Stimulated activated CD8-positive, alpha-beta memory T cell treated with anti-CD3 and anti-CD28 coated beads, Interleukin-7, amount 100 ng/mL, for 48 hours (primary cell): ENCODE results near the gene GNB5.

Source experiments
- DNase-seq, 2 donors: peaks; one replicate each; pipeline ENCODE4 v3.0.0-alpha.2; 2020; ENCODE audit warnings: low read depth in 1 of 2; ENCODE audit errors: extremely low read depth in 1 of 2

GNB5 gene

DNA sequence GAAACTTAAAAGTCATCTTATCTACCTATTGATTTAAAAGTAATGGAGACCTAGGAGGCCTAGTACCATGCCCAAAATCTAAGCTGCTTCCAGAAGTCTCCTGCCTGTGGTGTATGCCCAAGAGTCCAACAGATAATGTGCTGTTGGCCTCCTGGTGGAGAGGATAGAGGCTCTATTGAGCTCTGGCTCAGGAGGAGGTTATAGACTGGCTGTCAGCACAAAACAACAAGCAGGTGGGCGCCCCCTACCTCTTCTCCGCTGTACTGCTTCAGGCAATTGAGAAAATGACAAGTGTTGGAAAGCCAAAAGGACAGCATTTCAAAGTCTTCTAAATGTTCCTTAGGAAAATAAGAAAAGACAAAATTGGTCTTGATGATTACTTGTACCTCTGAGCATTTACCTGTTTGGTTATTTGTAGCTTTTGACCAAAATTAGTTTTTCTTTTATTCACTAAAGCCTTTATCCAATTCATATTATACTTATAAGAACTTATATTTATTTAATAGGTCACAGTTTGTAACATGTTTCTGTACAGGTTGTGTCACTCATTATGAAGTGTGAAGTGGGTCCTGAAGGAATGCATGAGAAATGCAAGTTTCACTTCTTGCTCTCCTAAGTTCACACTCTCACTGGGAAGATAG, 17.2 kb upstream of the GNB5 start:
- peak; percentile 35 to 62 for DNase-seq

DNA sequence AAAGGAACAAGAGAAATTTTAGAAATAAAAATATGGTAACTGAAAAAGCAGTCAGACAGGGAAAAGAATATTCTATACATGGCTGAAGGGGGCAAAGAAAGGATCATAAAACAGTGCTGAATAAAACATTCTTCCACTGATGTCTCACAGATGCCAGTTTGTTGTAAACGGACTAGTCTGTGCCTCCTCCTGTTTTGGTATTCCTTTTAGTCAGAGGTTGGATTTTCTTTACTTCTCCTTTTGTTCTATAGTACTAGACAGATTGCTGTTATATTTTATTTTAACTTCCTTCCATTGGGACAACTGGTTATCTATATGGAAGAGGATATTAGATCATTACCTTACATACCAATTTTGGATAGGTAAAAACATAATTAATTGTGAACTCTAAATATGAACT, 16.0 kb upstream of the GNB5 start:
- DNase-seq, result no peak

DNA sequence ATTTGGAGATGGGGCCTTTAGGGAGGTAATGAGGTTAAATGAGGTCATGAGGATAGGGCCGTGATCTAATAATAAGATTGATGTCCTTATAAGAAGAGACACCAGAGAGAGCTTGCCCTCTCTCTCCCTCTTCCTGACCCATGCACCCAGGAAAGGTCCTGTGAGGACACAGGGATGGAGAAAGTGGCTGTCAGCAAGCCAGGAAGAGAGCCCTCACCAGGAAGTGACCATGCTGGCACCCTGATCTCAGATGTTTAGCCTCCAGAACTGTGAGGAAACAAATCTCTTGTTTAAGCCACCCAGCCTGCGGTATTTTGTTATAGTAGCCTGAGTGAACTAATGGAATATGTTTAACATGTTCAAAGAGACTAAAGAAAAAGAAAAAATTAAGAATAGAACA, 15.3 kb upstream of the GNB5 start:
- DNase-seq, result no peak

DNA sequence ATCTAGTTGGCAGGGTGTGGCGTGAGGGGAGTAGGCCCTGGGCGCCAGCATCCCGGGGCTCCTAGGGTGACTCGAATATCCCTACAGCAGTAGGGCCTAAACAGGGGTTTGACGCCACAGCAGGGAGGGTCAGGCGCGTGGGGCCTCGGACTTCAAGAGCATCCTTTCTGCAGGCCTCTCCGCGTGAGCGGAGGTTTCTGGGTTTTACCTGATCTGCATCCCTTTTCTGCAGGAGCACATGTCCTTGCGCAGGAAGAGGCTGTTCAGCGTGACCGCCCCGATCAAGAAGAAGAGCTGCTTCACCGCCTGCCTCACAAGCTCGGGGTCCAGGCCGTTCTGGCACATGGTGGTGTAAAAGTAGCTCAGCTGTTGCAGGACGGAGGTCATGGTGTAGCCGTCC, 13.5 kb upstream of the GNB5 start:
- DNase-seq, result no peak

DNA sequence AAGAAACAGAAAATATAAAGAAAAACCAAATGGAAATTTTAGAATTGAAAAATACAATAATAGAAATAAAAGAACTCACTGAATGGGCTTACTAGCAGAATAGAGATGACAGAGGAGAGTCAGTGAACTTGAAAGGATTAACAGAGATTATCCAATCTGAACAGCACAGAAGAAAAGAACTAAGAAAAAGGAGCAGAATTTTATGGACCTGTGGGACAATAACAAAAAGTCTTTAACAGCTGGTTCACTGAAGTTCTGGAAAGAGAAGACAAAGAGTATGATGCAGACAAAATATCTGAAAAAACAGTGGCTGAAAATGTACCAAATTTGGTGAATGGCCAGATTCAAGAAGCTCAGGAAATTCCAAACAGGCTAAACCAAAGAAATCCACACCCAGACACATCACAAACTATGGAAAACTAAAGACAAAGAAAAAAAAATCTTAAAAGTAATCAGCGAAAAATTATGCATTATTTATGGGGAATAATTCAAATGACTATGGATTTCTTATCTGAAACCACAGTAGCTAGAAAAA, 9.7 kb upstream of the GNB5 start:
- DNase-seq, result no peak

DNA sequence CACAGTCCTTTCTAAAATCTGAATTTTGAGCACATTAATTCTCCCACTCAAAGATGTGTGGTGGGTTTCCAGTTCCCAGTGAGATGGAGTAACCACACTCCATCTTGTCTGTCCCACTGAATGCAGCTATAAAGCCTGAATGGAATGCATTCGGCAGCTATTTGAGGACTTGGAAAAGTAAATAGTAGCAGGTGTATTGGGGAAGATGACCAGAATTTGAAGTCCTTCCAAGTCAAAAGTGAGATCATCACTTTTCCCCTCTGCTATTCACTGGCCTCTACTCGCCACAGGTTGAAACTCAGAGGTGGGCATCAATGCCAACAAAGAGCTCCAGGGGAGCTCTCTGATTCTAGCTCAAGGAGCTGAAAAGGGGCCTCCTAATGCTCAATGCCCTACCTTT, 8.1 kb upstream of the GNB5 start:
- no peak for DNase-seq

DNA sequence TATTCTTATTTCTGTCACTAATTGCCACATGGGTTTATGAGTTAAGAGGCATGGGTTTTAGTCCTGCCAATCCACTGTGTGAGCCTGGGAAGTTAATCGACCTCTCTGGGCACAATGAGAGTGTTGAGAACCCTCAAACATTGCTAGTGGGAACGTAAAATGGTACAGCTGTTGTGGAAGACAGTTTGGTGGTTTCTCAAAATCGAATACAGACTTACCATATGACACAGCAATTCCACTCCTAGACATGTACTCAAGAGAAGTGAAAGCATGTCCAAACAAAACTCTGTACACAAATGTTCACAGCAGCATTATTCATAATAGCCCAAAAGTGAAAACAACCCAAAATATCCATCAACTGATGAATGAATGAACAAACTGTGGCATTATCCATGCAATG, 5.7 kb upstream of the GNB5 start:
- DNase-seq, result no peak

DNA sequence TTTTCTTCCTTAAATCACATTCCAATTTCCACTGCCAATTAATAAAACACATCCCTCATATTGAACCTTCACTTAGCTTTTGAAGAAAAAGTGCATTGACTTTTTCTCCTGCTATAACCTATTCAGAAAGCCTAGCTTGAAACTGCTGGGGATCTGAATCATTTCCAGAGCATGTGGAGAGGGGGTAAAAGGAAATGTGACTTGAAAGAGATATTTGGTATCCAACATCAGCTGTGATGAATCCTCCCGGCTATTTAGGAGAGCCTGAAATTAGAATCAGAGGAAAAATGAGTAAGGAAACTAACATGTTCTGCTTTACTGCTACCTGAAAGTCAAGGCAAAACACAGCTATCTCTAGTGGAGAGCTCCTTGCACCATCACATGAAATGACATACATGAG, 2.6 kb upstream of the GNB5 start:
- no peak for DNase-seq

DNA sequence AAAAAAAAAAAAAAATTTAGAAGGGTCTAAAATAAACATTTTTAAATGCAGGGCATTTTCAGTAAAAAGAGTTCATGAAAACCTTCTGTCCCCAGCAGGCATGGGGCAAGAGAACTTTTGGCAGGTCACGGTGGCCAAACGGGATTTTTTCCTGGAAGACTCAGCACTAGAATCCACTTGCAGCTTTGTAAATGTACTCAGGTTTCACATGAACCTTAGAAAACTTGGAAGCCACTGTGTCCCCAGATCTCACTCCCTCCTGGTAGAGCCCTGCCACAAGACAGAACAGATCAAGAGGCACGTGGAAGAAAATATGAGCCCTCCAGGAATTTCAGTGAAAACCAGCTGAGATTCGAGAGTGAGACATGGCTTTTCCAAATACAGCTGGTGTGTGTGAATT, 2.1 kb upstream of the GNB5 start:
- no peak for DNase-seq

DNA sequence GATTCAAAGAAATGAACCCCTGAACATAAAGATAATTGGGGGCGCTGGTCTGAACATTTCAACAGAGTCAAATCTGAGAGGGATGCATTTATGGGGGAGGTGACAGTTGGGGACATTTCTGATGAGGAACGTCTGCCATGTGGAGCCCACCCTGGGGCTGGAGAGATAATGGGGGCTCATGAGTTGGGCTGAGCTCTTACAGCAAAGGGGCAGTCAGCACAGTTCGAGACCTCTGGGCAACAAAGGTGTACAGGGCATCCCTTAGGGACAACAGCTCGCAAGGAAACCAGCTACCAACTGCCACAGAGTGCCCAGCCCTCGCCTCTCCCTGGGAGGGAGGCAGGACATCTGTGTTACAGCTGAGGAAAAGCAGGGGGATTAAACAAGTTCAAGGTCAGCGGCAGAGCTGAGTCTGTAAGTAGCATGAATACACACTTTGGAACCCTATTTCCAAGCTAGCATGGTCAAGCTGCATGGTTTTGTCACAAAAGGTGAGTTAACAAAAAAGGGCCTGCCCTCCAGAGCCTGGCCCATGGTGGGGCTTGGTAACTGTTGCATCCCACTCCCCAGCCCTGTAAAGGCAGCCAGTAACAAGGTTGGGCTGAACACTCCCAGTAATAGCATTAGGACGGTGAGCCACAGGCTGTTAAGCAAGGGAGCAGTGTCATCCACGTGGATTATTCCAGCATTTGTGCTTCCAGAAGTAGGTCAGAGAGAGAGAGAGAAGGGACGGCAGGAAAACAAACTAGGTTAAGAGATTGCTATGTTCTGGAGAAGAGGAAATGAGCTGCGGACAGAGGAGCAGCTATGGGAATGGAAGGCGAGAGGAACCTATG, 4.3 kb downstream of the GNB5 start:
- no peak for DNase-seq

DNA sequence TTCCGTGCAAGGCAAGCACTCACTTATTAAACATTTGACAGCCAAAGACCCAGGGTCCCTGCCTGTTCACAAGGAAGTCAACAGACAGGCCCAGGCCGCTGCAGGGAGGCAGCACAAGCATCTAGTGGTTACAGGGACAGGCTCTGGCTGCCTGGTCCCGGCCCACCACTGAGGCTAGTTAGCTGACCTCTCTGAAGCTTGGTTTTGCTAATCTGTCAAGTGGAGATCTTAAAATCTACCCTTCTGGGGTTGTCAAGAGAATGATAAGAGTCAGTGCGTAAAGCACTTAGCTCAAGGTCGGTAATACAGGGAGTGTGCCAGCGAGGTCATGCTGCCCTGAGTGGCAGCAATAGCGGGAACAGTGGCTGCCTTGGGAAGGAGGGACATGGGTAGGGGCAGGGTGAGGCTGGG, 6.0 kb downstream of the GNB5 start:
- DNase-seq, result no peak

DNA sequence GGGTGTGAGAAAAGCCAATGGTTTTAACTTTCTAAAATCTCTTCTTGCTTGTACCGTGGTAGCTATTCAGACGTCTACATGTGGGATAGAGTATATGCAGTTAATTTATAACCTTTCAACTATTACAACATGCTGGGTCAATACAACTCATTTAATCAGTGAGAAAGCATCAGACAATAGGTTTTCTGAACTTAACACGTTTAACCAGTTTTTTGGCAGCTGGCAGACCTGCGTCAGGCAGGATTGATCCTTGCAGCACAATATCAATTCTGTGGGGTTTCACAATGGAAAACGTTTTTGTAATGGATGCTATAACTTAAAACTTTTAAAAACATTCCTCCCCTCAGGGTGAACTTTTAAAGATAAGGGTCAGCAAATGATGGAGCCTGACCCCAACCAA, 6.5 kb downstream of the GNB5 start:
- no peak for DNase-seq

DNA sequence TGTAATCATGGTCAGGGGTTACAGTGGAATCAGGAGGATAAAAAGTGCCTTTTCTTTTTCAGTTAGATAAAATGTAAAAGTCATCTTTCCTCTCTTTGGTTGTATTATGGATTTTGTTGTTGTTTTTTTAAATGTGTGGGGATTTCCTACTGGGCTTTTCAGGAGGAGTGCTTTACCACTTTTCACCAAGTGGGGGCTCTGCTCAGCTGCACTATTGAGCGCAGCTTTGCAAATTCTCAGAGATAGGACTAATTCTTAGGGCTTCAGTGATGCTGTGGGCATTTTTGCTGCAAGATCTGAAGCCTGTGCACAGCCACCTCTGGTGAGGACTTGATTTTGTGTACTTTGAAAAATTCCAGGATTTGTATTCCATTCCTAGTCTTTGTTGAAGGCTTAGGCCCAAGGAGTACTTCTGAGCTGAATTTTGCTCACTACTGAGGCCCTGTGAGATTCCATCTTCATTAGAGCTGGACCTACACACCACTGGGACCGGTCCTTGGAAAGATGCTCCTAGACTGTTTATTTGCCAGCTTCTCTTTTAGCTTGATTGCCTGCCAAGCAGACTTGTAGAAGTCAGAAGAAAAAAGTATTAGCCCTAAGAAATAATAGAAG, 7.5 kb downstream of the GNB5 start:
- no peak for DNase-seq

DNA sequence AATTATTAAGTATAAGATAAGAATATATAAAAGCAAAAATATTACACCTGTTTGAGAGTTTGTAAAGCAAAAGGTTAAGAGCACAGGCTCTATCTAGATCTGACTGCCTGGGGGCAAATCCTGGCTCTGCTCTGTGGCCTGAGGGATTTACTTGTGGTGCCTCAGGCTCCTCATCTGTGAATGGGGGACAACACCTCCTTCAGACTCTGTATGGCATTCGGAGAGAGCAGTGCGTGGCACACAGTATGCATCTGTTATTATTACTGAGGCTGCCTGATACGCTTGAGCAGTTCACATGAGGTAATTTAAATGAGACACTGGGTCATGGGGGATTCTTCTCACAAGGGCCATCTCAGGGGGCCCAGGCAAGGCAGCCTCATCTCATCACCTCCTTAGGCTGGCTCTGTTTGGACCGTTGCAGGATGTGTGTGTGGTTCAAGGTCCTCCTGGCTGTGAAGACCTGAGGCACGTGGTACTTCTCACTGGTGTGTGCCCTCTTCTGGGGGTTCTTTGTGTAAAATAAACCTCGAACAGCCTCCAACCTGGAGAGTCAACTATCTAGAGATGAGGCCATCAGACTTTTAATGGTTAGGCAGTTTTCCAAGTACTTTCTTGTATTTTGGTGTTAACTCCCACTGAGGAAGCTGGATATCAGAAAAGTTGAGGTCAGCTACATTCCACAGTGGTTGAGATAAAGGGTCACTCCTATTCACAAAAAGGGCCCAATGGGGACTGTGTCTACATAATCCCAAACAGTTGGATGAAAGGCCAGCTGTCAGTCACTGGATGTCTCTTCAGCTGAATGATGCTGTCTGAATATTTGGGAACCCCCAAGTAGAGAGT, 9.0 kb downstream of the GNB5 start:
- no peak for DNase-seq

DNA sequence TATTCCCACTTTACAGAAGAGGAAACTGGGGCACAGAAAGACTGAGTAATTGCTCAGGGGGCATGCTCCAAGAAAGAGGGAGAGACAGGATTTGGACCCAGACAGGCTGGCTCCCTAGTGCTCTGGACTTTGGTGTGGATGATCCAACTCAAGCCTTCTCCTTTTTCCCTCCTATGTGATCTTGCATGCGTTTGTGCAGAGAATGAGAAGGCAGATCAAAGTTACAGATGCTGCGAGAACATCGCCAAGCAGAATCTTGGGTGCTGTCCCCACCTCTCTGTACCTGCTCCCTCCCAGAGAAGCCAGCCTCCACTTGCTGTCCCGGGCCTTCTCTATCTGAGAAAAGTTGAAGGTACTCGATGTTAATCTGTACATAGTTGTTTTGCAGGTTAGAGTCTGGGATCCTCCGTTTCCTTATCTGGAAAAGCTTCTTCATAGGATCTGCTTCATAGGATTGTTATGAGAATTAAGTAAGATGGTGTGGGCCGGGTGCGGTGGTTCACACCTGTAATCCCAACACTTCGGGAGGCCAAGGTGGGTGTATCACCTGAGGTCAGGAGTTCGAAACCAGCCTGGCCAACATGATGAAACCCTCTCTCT, 10.2 kb downstream of the GNB5 start:
- DNase-seq, result no peak

DNA sequence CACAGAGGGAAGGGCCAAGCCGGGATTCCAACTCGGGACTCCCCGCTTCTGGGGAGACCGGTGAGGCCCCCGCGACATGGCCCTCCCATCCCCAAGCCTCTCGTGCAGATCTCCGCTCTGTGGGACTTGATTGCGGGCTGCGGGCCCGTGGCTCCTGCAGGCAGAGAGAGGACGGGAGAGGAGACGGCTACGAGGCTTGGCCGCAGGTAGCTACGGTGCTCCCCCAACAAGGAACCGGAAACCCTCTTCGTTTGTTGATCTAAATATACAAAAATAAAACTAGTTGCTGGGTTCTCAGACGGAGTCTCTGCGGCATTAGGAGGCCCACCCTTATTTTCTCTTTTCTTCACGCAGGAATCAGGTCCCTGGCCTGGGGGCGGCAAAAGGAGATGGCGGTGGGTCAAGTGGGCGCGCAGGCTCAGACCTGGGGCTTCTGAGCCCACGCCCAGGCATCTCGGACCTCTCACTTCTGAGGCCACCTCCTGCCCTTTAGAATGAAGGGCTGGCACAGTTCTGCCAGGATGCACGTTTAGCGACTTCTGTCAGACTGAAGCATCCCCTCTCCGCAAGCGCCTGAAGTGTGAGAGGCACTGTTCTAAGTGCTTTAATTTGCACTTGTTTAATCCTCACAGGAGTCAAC, 10.9 kb downstream of the GNB5 start:
- DNase-seq, result no peak

DNA sequence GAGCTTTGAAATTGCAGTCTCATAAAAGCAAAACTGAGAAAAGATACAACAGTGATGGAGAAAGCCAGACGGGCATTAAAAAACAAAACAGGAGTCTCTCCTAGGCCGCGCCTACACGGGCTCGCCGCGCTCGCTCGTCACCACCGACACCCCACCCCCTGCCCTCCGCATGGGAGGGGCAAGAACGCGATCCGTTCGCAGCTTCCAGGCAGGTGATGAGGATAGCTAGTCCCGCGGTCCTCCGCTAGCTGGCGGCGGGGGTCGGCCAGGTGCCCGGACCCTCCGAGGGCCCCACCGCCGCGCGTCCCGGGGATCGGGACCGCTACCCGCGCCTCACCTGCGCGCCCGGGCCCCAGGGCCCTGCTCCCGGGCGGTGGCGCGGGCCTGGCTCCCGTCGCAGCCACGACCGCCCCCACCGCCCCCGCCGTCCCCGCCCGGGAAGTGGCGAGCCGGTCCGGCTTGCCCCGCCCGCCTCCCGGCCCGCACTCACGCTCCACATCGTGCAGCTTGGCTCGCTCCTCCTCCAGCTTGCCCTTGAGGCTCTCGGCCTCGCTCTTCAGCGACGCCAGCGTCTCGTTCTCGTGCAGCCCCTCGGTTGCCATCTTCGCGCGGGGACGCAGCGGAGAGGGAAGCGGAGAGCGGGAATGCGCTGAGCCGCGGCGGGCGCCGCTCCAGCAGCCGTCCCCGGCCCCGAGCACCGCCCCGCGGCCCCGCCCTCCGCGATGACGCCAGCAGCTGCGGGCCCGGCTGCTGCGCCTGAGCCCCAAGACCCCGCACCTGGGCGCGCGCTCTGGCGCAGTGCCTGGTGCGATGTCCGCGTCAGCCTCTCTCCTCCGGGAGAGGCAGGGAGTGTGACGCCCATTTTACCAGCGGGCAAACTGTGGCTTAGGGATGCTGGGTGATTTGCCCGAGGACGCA, 11.7 kb downstream of the GNB5 start:
- DNase-seq, result peak; percentile 63 to 80

DNA sequence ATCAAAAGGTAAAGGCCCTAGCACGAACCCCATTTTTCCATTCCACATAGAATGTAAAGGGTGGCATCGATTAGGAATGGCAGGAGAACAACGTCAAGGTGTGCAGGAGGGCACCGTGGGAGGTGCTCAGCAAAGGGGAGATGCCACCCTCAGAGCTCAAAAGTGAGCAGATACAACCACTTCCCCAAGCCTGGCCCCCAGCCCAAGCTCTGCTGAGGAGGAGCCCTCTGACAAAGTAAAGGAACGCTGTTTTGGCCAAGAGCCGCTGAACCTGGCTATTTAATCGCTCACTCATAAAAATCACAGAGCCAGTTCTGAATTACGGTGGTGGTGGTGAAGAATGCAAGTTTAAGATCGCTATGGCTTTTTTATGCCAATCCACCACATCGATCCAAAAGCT, 12.4 kb downstream of the GNB5 start:
- no peak for DNase-seq

DNA sequence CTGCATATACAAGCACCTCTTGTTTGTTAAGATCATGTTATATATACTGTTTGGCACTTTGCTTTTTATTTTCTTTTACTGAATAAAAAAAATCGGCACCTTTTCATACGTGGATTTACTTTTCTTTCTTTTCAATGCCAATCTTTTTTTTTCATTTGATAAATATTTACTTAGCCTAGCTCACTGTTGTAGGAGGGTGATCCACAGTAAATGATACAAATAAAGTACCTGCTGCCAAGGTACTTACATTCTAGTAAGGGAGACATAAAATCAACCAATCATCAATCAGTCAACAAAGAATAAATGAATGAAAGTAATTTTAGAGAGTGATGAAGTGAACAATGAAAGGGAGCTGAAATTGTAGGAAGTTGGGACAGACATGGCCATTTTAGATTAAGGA, 18.3 kb downstream of the GNB5 start:
- DNase-seq, result no peak
